Fibroblast of skin of right quadriceps (primary cell): ENCODE measurements around the gene PRKCA.
A peak's percentile ranks its signal among the peaks of the same experiment; 100 is the strongest.
"Not testable (repeated sequence)": the region's sequence is repeated elsewhere in the genome, so short reads cannot be mapped to it uniquely, and the experiment has no call there.

ENCODE experiments used
- DNase-seq: peaks from one replicate; pipeline ENCODE4 v3.0.0-alpha.2; 2013

The PRKCA gene

DNA sequence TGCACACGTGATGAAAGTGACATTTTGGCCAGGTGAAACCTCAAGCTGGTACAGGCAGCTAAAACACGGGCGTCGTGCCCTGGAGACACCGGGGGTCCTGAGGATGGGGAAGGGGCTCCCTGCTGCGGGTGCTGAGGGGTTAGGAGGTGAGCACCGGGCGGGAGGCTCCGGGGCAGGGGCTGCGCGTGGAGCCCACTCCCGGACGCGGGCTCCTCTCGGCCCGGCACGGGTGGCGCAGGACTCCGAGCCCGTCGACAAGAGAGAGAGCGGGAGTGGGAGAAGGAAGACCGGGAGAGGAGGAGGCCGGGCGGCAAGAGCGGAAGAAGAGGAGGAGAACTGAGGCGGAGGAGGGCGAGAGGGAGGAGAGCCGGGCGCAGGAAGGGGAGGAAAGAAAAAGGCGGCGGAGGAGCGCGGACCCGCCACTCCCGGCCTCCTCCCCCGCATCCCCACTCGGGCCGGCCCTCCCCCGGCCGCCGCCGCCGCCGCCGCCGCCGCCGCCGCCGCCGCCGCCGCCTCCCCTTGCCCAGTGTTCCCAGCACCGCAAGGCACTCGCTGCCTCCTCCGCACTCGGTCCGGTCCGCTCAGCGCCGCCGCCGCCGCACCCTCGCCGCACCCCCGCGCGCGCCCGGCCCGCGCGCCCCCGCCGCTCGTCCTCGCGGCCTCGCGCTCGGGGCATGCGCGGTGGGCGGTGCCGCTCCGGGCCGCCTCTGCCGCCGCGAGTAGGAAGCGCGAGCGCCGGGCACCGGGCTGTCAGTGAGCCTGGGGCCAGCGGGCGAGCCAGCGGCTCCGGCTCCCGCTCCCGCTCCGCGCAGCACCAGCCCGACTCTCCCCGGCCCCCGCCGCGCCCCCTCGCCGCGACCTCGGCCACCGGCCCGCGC is at the start of gene PRKCA:
TSS of gene PRKCA (plus strand) at position 750 of the 878 bp plus-strand sequence.
- DNase-seq = peak; percentile 78

DNA sequence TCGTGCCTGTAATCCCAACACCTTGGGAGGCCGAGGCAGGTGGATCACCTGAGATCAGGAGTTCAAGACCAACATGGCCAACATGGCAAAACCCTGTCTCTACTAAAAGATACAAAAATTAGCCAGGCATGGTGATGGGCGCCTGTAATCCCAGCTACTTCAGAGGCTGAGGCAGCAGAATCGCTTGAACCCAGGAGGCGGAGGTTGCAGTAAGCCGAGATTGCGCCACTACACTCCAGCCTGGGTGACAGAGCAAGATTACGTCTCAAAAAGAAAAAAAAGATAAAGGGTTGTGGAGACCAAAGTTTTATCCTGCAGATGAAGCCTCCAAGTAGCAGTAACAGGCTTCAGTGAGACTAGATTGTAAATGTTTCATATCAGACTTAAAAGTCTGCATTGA is 49.0 kb upstream of the PRKCA start:
- DNase-seq = not testable (repeated sequence)

DNA sequence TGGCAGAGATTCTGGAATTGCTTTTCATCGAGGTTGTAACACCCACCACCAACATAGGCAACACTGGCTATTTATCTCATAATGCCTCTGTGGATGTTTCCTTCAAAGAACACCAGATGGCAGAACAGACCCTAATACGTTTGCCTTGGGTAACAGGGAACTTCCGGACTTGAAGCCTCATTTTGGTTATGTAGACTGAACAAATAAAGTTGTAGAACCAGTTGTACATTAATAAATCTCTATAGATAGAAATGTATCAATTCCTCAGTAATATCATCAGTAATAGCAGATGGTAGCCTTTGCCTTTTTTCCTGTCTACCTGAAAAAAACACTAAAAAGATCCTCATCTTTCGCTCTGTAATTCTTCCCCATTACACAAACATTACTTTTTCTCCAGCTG is 47.3 kb upstream of the PRKCA start:
- DNase-seq = peak; percentile 82

DNA sequence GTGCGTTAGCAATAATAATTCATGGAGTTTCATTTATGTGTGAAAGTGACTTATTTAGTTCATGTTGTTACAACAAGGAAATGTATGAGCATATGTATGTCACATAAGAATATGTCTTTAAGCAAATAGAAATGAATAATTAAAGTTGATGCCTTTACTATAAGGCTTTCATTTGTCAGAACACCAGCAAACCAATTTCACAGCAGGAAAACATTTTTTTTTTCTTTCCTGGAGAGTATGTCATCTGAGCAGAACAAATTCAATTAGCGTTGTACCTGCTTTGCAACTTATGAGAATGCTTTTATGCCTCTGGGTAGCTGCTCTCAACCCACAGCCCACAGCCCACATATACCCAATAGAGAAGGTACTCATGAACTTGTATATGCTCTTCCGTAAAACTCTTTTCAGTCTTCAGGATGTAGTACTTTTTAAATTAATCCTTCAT is 46.9 kb upstream of the PRKCA start:
- DNase-seq = no peak

DNA sequence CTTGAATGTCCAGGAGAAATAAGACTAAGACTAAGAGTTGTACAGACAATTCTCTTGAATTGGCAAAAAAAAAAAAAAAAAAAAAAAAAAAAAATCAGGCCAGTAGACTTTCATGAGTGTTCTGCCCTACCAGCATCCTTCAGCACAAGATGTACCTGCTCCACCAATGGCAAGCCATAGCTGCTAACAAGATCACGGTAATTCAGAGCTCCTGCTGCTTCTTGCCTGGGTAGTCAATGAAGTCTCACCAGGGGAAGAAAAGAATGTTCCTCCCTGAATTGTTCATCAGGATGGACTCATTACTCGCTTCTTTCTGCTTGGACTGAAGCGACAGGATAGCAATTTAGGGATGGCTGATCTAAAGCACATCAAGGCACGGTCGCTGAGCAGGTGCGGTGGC is 42.1 kb upstream of the PRKCA start:
- no peak for DNase-seq

DNA sequence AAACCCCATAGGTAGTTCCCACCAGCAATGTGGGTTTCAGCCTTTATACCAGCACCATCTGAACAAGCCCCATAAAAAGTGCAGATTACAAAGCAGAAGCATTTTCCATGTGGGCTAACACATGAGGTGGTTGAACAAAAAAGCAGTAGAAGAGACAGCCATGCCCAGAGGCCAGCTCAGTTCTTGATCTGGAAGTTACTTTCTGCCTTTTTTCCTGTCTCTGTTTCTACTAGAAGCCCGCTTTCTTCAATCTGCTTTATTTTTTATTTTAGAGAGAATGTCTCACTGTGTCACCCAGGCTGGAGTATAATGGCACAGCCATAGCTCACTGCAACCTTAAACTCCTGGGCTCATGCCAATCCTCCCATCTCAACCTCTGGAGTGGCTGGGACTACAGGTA is 41.7 kb upstream of the PRKCA start:
- DNase-seq = no peak

DNA sequence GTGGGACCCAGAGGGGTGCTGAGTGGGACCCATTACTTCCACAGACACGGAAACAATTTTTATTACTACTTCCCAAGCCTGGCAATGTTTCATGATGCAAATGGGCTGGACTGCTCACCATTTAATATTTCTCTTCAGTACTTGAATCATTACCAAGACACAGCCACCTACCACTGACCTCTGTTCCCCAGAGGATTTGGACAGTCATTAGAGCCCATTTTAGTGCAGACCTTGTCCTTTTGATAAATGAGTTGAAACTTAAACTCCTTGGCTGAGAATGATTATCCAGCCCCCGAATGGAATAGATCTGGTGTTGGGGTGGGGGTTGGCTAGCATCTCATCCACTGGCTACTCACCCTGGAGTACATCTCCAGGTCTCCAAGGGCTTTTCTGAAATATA is 39.6 kb upstream of the PRKCA start:
- DNase-seq = no peak

DNA sequence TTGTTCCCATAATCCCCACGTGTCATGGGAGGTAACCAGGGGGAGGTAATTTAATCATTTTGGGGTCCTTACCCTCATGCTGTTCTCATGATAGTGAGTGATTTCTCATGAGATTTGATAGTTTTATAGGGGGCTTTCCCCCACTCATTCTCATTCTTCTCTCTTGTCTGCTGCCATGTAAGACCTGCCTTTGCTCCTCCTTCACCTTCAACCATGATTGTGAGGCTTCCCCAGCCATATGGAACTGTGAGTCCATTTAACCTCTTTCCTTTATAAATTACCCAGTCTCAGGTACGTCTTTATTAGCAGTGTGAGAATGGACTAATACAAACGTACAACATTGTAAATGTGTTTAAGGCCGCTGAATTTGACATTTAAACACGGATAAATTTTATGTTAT is 37.7 kb upstream of the PRKCA start:
- DNase-seq = no peak

DNA sequence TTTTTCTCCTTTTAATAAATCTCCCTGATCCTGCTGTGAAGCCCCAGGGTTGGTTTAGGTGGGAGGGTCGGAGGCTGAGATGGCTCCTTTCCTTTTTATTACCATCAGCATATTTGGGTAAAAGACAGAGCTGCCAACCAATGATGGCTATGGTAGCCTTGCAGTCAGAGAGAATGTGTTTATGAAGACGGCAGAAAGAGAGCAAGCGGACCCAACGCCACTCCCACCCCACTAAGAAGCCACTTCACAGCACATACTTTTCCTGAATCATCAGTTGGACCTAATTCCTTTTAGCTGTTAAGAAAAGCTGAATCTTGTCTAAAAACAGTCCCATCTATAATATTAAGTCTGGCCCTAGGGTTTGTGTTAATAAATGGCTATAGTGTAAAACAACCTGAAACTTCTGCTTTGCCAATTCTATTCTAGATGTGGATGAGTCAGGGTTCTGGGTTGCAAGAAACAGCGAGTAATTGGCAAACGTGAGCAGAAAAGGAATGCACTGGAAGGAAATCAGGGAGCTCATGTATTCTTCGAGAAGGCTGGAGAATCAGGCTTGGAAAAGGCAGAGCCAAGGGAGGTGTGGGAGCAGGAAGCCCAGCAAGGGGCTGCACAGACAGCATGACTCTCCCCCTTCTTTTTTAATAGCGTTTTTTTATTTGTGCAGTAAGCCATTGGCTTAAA is 34.0 kb upstream of the PRKCA start:
- DNase-seq = peak; percentile 88

DNA sequence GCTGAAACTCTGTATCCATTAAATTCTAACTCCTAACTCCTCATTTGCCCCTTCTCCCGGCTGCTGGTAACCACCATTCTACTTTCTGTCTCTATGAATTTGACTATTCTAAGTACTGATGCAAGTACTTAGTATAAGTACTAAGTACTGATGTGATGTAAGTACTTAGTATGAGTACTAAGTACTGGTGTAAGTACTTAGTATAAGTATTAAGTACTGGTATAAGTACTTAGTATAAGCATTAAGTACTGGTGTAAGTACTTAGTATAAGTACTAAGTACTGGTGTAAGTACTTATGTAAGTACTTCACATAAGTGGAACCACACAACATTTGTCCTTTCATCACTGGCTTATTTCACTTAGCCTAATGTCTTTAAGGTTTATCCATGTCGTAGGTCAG is 32.3 kb upstream of the PRKCA start:
- no peak for DNase-seq

DNA sequence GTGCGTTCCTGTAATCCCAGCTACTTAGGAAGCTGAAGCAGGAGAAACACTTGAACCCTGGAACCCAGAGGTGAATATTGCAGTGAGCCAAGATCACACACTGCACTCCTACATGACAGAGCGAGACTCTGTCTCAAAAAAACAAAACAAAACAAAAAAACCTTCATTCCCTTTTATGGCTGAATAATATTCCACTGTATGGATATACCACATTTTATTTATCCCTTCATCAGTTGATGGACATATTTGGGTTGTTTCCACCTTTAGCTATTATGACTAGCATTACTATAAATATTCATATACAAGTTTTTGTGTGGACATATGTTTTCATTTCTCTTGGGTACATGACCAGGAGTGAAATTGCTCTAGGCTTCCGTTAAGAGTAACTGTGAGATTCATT is 30.9 kb upstream of the PRKCA start:
- DNase-seq = no peak

DNA sequence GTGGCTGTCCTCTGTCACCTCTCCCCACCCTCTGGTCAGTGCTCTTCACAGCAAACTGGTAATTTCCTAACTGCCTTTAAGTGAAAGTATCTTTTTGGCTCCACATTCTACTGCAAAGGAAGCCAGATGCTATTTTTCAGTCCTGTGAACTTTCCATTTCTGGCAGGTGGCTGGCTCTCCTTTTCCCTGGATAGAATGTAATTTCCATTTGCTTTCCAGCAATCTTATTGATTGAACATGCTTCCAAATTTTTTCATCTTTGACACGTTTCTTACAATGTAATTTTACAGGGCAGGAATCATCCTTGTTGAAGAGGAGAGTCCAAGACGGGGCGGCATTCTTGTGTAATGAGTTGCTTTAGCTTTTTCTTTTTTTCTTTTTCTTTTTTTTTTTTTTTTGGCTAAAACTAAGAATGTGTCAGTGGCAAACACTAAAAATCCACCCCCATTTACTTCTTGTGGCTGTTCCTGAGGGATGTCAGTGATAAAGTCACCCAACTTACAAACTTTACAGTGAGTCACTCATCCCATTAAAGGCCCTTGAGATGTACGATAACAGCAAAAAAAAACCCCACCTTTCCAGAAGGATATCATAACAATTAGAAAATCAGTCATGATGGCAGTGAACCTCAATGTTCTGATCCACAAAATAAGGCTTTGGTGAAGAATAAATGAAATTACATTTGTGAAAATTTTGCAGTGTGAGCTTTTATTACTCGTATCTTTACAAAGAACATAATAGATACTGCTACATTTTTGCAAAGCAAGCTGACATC is 29.4 kb upstream of the PRKCA start:
- peak; percentile 93 for DNase-seq

DNA sequence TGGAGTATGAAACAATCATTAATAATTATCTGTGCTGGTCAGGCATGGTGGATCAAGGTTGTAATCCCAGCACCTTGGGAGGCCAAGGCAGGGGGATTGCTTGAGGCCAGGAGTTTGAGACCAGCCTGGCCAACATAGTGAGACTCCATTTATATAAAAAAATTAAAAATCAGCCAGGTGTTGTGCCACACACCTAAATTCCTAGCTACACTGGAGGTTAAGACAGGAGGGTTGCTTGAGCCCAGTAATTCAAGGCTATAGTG is 28.9 kb upstream of the PRKCA start:
- no peak for DNase-seq

DNA sequence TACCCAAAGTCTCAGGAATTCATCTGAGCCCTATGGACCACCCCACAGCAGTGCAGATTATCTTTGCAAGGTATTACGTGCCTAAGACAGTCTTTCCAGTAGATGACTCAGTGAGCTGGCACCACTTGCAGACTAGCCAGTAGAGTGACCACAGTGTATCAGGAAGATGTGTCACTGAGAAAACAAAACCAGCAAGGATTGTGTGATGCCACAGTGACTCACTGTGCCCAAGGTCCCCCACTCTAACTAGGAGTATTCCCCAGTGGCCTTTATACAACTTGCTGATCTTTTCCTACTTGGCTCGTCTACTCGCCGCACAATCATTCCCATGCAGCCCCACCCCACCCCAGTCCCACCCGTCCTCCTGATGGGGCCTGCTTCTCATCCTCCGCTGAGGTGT is 26.8 kb upstream of the PRKCA start:
- DNase-seq = peak; percentile 93

DNA sequence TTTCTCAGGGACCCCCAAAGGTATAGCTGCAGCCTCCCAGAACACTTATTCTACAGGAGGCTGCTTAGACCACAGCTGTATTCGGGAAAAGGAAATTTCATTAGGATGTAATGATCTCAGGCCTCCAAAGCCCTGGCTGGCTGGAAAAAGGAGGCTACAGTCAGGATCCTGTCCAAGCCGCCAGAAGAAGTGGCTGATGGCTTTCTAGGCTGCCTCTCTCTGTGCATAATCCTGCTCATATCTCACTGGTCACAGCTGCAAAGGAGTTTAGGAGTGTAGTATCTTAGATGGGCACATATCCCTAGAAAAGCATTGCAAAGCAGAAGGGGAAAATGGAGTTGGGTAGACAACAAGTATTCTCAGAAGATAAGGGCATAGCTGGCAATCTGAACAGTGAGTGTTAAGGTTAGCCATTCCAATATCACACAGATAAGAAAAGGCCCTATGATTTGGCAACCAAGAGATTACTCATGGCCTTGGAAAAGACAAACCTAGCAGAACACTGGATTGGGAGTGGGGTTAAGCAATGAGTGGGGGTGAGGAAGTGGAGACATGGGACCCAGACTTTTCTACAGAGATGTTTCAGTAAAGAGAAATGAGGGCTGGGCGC is 26.0 kb upstream of the PRKCA start:
- DNase-seq = peak; percentile 38

DNA sequence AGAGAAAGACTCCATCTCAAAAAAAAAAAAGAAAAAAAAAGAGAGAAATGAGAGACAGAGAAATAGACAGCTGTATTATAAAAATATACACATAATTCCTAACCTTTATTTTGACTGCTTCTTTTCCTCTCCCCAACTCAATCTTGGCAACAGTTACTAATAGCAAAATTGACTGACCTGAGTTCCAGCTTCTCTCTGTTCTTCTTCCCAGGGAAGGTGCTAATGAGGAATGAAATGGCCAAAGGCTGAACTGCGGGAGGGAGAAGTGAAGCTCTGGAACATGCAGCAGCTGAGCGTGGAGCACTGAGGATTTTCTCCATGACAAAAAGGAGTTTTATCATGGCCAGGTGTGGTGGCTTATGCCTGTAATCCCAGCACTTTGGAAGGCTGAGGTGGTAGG is 25.2 kb upstream of the PRKCA start:
- DNase-seq = no peak

DNA sequence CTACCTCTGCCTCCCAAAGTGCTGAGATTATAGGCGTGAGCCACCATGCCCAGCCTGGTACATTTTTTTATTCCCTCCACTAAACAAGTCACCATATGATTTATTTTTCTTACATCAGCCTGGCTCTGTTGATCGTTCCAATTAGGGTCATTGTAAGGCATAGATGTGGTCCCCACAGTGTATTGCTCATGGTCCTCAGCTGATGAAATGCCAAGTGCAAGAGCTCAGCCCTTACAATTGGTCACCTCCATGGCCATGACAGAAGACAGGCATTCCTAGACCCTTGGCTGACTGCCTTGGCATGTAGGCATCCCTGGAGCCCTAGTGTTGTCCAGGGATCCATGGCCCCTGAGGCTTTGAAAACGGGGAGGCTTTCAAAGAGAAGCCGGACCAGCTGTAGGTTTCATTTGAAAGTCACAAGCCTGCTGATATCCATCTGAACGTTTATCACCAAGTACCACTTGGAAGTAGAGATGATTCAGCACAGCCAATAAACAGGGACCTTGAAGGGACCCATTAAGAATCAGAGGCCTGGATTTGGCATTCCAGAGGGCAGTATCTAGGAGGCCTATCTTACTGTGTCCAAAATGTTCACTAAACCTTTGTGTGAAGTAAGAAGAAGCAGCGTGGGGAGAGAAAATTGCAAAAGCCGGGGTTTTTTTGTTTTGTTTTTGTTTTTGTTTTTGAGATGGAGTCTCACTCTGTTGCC is 20.6 kb upstream of the PRKCA start:
- no peak for DNase-seq

DNA sequence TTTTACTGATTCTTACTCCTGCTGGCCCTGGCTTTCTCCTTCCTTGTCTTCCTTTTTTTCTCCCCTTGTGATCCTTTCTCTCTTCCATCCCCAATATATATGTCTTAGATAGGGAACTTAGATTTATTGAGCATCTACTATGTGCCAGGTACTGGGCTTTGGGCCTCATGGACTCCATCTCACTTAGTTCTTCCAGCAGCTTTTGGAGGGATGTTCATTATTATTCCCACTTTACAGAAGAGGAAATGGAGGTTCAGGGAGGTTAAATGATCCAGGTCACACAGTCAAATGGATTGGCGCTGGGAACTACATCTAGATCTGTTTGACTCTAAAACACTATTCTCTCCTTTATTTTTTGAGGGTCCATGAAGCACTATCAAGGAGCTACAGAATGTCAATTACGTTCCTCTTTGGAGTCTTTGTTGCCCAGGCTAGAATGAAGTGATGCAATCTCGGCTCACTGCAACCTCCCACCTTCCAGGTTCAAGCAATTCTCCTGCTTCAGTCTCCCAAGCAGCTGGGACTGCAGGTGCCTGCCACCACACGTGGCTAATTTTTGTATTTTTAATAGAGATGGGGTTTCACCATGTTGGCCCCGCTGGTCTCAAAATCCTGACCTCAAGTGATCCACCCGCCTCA is 19.0 kb upstream of the PRKCA start:
- DNase-seq = no peak

DNA sequence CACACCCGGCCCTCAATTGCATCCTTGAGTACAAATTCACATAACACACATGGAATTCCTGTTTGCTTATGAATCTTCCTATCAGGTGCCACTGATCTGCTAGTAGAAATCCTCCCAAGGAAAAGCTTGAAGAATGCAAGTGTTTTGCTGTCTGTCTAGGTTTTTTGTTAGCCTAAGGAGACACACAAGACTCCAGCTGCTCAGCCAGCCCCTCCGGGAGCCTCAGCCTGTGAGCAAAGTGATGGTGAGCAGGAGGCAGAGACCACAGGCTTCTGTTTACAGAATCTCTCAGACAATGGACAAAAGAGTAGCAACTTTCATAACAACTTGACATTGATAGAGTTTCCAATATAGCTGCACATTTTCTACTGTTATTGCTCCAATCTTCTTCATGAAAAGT is 18.4 kb upstream of the PRKCA start:
- DNase-seq = no peak

DNA sequence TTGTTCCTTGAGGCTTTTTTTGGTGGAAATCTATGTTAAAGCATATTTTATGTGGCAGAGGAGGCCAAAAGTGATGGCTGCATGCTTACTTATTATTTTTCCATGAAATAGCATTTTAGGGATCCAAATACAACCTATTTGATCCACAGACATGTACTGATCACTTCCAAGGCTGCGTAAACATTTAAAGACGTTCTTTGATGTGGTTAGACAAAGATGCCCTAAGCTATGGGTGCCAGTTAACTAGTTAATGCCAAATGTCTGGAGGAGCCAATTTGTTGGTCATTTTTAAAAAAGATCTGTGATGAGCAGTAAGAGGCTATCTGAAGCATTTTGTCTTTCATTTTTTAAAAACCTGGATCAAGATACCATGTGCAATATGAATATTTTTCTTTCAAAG is 17.3 kb upstream of the PRKCA start:
- no peak for DNase-seq

DNA sequence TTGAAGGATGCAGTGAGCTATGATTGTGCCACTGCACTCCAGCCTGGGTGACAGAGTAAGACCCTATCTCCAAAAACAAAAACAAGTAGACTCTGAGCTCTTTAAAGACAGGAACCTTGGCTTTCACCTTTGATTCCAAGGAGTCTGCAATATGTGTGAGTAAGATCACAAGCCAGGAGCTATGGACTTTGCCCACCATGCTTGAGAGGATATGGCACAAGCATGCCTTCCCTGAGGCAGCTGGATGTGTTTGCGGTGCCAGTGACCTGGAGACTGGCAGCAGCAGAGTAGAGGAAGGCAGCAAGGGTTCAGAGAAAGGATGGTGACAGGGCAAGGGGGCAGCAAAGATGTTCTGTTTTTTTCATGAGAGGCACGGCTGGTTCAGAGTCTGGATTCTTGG is 14.5 kb upstream of the PRKCA start:
- no peak for DNase-seq

DNA sequence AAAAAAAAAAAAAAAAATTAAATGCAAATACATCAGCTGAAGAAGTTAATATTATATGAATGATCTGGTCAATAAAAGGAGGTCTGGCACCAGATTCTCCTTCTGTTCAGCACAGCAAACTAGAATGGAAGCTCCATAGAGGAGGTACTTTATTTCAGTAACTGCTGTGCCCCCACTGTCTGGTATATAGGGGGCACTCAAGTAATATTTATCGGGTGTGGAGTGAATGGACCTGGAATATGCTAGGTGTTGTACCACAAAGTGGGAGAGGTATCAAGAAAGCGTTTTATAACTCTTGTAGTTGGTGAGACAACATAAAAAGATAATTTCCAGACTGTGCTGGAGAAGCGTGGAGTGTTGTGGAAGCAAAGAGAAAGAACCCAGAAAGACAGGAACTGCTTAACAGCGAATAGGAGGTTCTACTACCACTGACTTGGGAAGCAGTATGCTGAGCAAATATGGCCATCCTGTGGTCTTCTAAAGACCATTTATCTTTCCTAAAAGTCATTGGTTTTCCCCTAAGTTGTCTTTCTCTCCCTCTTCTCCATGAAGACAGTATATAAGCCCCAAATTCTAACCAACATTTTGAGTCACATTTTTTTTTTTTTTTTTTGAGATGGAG is 12.2 kb upstream of the PRKCA start:
- DNase-seq = no peak
